HTERT RPE-1 (cell line): ENCODE measurements around the gene PCNX4.

Source experiments
- in situ Hi-C: fragments of 300-500 bp; cut with MboI; formaldehyde crosslinking; loops from 4 replicates; pipeline ENCODE4 v1.14.3; 2020; ENCODE audit warnings: low sequenced_read_pairs

Gene PCNX4

GRCh38 chr14:60171690-60172089, 80.0 kb downstream of the PCNX4 start:
- in situ Hi-C loops = no loop called here

GRCh38 chr14:60174352-60175254, 82.9 kb downstream of the PCNX4 start:
- in situ Hi-C loops = no loop called here

- in situ Hi-C loops = no loop called here
These were observed 83.7 kb downstream of the PCNX4 start for GRCh38 chr14:60175255-60175902.

- in situ Hi-C loops = no loop called here
These were observed 86.4 kb downstream of the PCNX4 start for GRCh38 chr14:60178164-60178563.

GRCh38 chr14:60178820-60179219, 87.1 kb downstream of the PCNX4 start:
- in situ Hi-C loops = no loop called here

GRCh38 chr14:60179431-60179869, 87.7 kb downstream of the PCNX4 start:
- in situ Hi-C loops = no loop called here

- in situ Hi-C loops = no loop called here
These were observed 91.4 kb downstream of the PCNX4 start for GRCh38 chr14:60183138-60183537.

- in situ Hi-C loops = no loop called here
These were observed 92.0 kb downstream of the PCNX4 start for GRCh38 chr14:60183741-60184140.

- in situ Hi-C loops = no loop called here
These were observed 92.6 kb downstream of the PCNX4 start for GRCh38 chr14:60184146-60184904.

- in situ Hi-C loops = no loop called here
These were observed 93.3 kb downstream of the PCNX4 start for GRCh38 chr14:60184905-60185555.

- in situ Hi-C loops = no loop called here
These were observed 96.4 kb downstream of the PCNX4 start for GRCh38 chr14:60188115-60188514.

GRCh38 chr14:60188696-60189095, 97.0 kb downstream of the PCNX4 start:
- in situ Hi-C loops = no loop called here

GRCh38 chr14:60189923-60190840, 98.5 kb downstream of the PCNX4 start:
- in situ Hi-C loops = no loop called here

GRCh38 chr14:60195179-60195810, 103.6 kb downstream of the PCNX4 start:
- in situ Hi-C loops = no loop called here

- in situ Hi-C loops = no loop called here
These were observed 104.6 kb downstream of the PCNX4 start for GRCh38 chr14:60196291-60196690.

GRCh38 chr14:60197629-60198303, 106.0 kb downstream of the PCNX4 start:
- in situ Hi-C loops = no loop called here

GRCh38 chr14:60199321-60199720, 107.6 kb downstream of the PCNX4 start:
- in situ Hi-C loops = no loop called here

- in situ Hi-C loops = no loop called here
These were observed 112.5 kb downstream of the PCNX4 start for GRCh38 chr14:60204104-60204842.
